ENCODE results near the gene NDOR1.

The NDOR1 gene

DNA sequence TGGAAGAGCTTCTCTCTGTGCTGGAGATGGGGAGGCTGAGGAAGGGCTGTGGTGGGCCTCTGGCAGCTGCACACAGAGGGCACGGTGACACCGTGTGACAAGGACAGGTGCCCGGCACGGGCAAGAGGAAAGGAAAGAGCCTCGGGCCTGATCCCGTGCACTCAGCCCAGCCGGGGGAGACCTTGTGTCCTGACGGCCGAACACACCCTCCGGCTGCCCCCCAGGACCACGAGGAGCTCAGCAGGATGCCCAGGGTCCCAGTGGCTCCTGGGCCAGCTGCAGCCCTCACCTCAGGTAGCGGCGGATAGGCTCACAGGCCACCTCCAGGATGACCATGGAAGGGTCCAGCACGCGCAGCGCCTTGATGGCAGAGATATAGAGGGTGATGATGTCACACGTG lies 22.7 kb upstream of the NDOR1 start:
- Histone ChIP-seq H3K36me3 (ENCODE audit: low read length) (no peaks in the 10 kb centered on the region), H3K9me3 (ENCODE audit: insufficient read depth, low read length) (no peaks in the 10 kb centered on the region), H3K4me3 (ENCODE audit: insufficient read depth, low read length, poor library complexity, severe bottlenecking) (no peak overlapping the region), H3K4me2 (ENCODE audit: low read depth, low read length, poor library complexity, severe bottlenecking) (no peak overlapping the region), H3F3A (ENCODE audit: insufficient read depth) (no peaks in the 10 kb centered on the region), H3K9ac (ENCODE audit: low read length) (no peak overlapping the region), H3K27me3 (ENCODE audit: low read length) (no peaks in the 10 kb centered on the region), H2AFZ (ENCODE audit: low read depth, low read length, severe bottlenecking) (no peak overlapping the region), H3K9me2 (replicated peaks; ENCODE audit: insufficient read depth, low read length) (no peaks in the 10 kb centered on the region), H3K27ac (ENCODE audit: low read depth, low read length) (no peak overlapping the region), H3K79me2 (ENCODE audit: insufficient read depth, low read length) (peaks cover 9% of the 10 kb centered on the region), H4K20me1 (ENCODE audit: low read depth, low read length) (no peaks in the 10 kb centered on the region)
- TF ChIP-seq CTCF (IDR thresholded peaks at IDR 0.05; ENCODE audit: insufficient read depth, low read length, poor library complexity, severe bottlenecking) (no peak), EZH2phosphoT487 (conservative IDR thresholded peaks at IDR 0.05; ENCODE audit: low read length) (no peak)

GRCh38 chr9:137183980-137184595 lies 21.4 kb upstream of the NDOR1 start:
- no peak overlapping the region for H3K4me3 ChIP-seq (ENCODE audit: insufficient read depth, low read length, poor library complexity, severe bottlenecking)
- no peak overlapping the region for H3K4me2 ChIP-seq (ENCODE audit: low read depth, low read length, poor library complexity, severe bottlenecking)
- H3K27ac ChIP-seq (ENCODE audit: low read depth, low read length), result no peak overlapping the region
- H3K79me2 ChIP-seq (ENCODE audit: insufficient read depth, low read length), result peaks cover 14% of the 10 kb centered on the region
- H4K20me1 ChIP-seq (ENCODE audit: low read depth, low read length), result no peaks in the 10 kb centered on the region
- H3F3A ChIP-seq (ENCODE audit: insufficient read depth), result no peaks in the 10 kb centered on the region
- no peak overlapping the region for H3K9ac ChIP-seq (ENCODE audit: low read length)
- no peaks in the 10 kb centered on the region for H3K9me2 ChIP-seq (replicated peaks; ENCODE audit: insufficient read depth, low read length)
- no peaks in the 10 kb centered on the region for H3K36me3 ChIP-seq (ENCODE audit: low read length)
- no peak overlapping the region for H2AFZ ChIP-seq (ENCODE audit: low read depth, low read length, severe bottlenecking)
- H3K27me3 ChIP-seq (ENCODE audit: low read length), result no peaks in the 10 kb centered on the region
- H3K9me3 ChIP-seq (ENCODE audit: insufficient read depth, low read length), result no peaks in the 10 kb centered on the region
- no peak for TF ChIP-seq CTCF (IDR thresholded peaks at IDR 0.05; ENCODE audit: insufficient read depth, low read length, poor library complexity, severe bottlenecking)
- TF ChIP-seq EZH2phosphoT487 (conservative IDR thresholded peaks at IDR 0.05; ENCODE audit: low read length), result no peak

GRCh38 chr9:137184881-137185660 lies 20.4 kb upstream of the NDOR1 start:
- Histone ChIP-seq H4K20me1 (ENCODE audit: low read depth, low read length) (no peaks in the 10 kb centered on the region), H3K9ac (ENCODE audit: low read length) (no peak overlapping the region), H3K27ac (ENCODE audit: low read depth, low read length) (no peak overlapping the region), H3K36me3 (ENCODE audit: low read length) (no peaks in the 10 kb centered on the region), H3K27me3 (ENCODE audit: low read length) (no peaks in the 10 kb centered on the region), H3K4me2 (ENCODE audit: low read depth, low read length, poor library complexity, severe bottlenecking) (no peak overlapping the region), H3K9me3 (ENCODE audit: insufficient read depth, low read length) (no peaks in the 10 kb centered on the region), H2AFZ (ENCODE audit: low read depth, low read length, severe bottlenecking) (no peak overlapping the region), H3K9me2 (replicated peaks; ENCODE audit: insufficient read depth, low read length) (no peaks in the 10 kb centered on the region), H3F3A (ENCODE audit: insufficient read depth) (no peaks in the 10 kb centered on the region), H3K4me3 (ENCODE audit: insufficient read depth, low read length, poor library complexity, severe bottlenecking) (no peak overlapping the region), H3K79me2 (ENCODE audit: insufficient read depth, low read length) (peaks cover 20% of the 10 kb centered on the region)
- no peak for TF ChIP-seq EZH2phosphoT487 (conservative IDR thresholded peaks at IDR 0.05; ENCODE audit: low read length)
- no peak for TF ChIP-seq CTCF (IDR thresholded peaks at IDR 0.05; ENCODE audit: insufficient read depth, low read length, poor library complexity, severe bottlenecking)

Data from SU-DHL-6 (cell line).